Endothelial cell (in vitro differentiated cells): Measurements from ENCODE around the gene RGS7. TPM values are rescaled to one million over a fixed set of nuclear protein-coding genes. Genes with fewer than 3 reads are reported as not detected.

Experiments
- DNase-seq: peaks from one replicate; pipeline ENCODE4 v3.0.0; 2021; ENCODE audit warnings: low spot score
- H3K27ac Mint-ChIP-seq: one replicate; pipeline ENCODE4 v1.8.0; 2021; ENCODE audit warnings: mixed read lengths, inconsistent platforms; ENCODE audit not compliant: unreplicated experiment
- H3K27me3 Mint-ChIP-seq: one replicate; pipeline ENCODE4 v1.8.0; 2021; ENCODE audit warnings: mild to moderate bottlenecking, moderate library complexity, mixed read lengths, inconsistent platforms; ENCODE audit not compliant: unreplicated experiment
- H3K36me3 Mint-ChIP-seq: one replicate; pipeline ENCODE4 v1.8.0; 2021; ENCODE audit warnings: mild to moderate bottlenecking, low read depth, mixed read lengths, inconsistent platforms; ENCODE audit not compliant: unreplicated experiment
- H3K4me1 Mint-ChIP-seq: one replicate; pipeline ENCODE4 v1.8.0; 2021; ENCODE audit warnings: mild to moderate bottlenecking, mixed read lengths, inconsistent platforms; ENCODE audit not compliant: unreplicated experiment
- H3K4me3 Mint-ChIP-seq: one replicate; pipeline ENCODE4 v1.8.0; 2021; ENCODE audit warnings: mild to moderate bottlenecking, mixed read lengths, inconsistent platforms; ENCODE audit not compliant: unreplicated experiment
- H3K9me3 Mint-ChIP-seq: one replicate; pipeline ENCODE4 v1.8.0; 2021; ENCODE audit warnings: mixed read lengths, inconsistent platforms; ENCODE audit not compliant: unreplicated experiment
- total RNA-seq: library from RNA; stranded (reverse); fragmentation: NEBNext Ultra II Directional; extraction: Animal tissue kit (Norgen Biotek cat#: 25700); gene quantifications from one replicate; pipeline ENCODE4 v1.2.1, GENCODE V29; 2021; ENCODE audit not compliant: unreplicated experiment
- TF ChIP-seq, protein P1 (sequence below): fragments of 200-600 bp; sonication (generic); IDR thresholded peaks from one replicate; pipeline ENCODE4 v1.5.0; 2021; ENCODE audit warnings: antibody characterized with exemption; ENCODE audit not compliant: unreplicated experiment

The RGS7 gene
- total RNA-seq, 1 donor from 2014 or later: 1.4 TPM

- no peaks in the 10 kb centered on the region for H3K36me3 Mint-ChIP-seq
- H3K4me1 Mint-ChIP-seq: no peaks in the 10 kb centered on the region
- no peaks in the 10 kb centered on the region for H3K27me3 Mint-ChIP-seq
- H3K9me3 Mint-ChIP-seq: no peaks in the 10 kb centered on the region
- H3K27ac Mint-ChIP-seq: no peak overlapping the region
- TF ChIP-seq, protein P1, sequence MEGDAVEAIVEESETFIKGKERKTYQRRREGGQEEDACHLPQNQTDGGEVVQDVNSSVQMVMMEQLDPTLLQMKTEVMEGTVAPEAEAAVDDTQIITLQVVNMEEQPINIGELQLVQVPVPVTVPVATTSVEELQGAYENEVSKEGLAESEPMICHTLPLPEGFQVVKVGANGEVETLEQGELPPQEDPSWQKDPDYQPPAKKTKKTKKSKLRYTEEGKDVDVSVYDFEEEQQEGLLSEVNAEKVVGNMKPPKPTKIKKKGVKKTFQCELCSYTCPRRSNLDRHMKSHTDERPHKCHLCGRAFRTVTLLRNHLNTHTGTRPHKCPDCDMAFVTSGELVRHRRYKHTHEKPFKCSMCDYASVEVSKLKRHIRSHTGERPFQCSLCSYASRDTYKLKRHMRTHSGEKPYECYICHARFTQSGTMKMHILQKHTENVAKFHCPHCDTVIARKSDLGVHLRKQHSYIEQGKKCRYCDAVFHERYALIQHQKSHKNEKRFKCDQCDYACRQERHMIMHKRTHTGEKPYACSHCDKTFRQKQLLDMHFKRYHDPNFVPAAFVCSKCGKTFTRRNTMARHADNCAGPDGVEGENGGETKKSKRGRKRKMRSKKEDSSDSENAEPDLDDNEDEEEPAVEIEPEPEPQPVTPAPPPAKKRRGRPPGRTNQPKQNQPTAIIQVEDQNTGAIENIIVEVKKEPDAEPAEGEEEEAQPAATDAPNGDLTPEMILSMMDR: no peak
- no peak overlapping the region for H3K4me3 Mint-ChIP-seq
- no peak for DNase-seq
Observed at GRCh38 chr1:240802271-240802670, 554.7 kb downstream of the RGS7 start.

DNA sequence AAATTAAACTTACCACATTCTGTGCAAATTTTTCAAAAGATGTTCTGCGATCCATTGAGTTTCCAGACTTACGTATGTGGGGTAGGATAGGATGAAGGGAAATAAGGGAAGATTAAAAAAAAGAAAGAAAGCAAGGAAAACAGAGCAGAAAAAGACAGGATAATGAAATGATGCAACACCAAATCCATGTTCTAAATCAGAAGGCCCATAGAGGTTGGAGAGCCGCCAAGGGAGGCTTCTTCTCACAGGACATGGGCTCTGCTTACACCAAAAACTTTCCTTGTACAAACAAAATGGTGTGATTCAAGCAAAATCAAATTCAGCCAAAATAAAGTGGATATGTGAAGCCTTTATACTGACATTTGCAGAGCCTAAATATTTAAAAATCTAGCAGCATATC is 555.6 kb downstream of the RGS7 start:
- TF ChIP-seq, protein P1: no peak
- no peak for DNase-seq
- no peak overlapping the region for H3K27ac Mint-ChIP-seq
- no peaks in the 10 kb centered on the region for H3K4me1 Mint-ChIP-seq
- H3K27me3 Mint-ChIP-seq: no peaks in the 10 kb centered on the region
- H3K9me3 Mint-ChIP-seq: no peaks in the 10 kb centered on the region
- no peak overlapping the region for H3K4me3 Mint-ChIP-seq
- H3K36me3 Mint-ChIP-seq: no peaks in the 10 kb centered on the region

- Mint-ChIP-seq H3K4me3 (no peak overlapping the region), H3K27ac (no peak overlapping the region), H3K4me1 (no peaks in the 10 kb centered on the region), H3K9me3 (no peaks in the 10 kb centered on the region), H3K27me3 (no peaks in the 10 kb centered on the region), H3K36me3 (no peaks in the 10 kb centered on the region)
- no peak for DNase-seq
- TF ChIP-seq, protein P1: no peak
Observed at GRCh38 chr1:240800291-240800690, 556.7 kb downstream of the RGS7 start.

- Mint-ChIP-seq H3K27me3 (no peaks in the 10 kb centered on the region), H3K9me3 (no peaks in the 10 kb centered on the region), H3K4me3 (no peak overlapping the region), H3K27ac (no peak overlapping the region), H3K4me1 (no peaks in the 10 kb centered on the region), H3K36me3 (no peaks in the 10 kb centered on the region)
- no peak for DNase-seq
- TF ChIP-seq, protein P1: no peak
Observed at GRCh38 chr1:240797050-240797449, 560.0 kb downstream of the RGS7 start.

- H3K36me3 Mint-ChIP-seq: no peaks in the 10 kb centered on the region
- H3K9me3 Mint-ChIP-seq: no peaks in the 10 kb centered on the region
- no peaks in the 10 kb centered on the region for H3K4me1 Mint-ChIP-seq
- H3K27me3 Mint-ChIP-seq: no peaks in the 10 kb centered on the region
- H3K4me3 Mint-ChIP-seq: no peak overlapping the region
- DNase-seq: no peak
- TF ChIP-seq, protein P1: no peak
- no peak overlapping the region for H3K27ac Mint-ChIP-seq
Observed at GRCh38 chr1:240794046-240794843, 562.8 kb downstream of the RGS7 start.
